Endothelial cell of umbilical vein (primary cell): ENCODE measurements around the gene SFMBT2. TPM values are rescaled to one million over a fixed set of nuclear protein-coding genes. Genes with fewer than 3 reads are reported as not detected.
"Not testable (repeated sequence)": the region's sequence is repeated elsewhere in the genome, so short reads cannot be mapped to it uniquely, and the experiment has no call there.

Experiments
- BruUV-seq: library from RNA; stranded (reverse); fragments of 400-500 nt; replicated peaks from 2 replicates; lab custom pipeline; 2021; lab: Mats Ljungman, UMichigan
- CTCF ChIA-PET: fragments of 300-600, 350-600 bp; sonication (Branson Sonifier 250); formaldehyde crosslinking; loops from one replicate; lab custom pipeline; 2021; ENCODE audit warnings: antibody characterized with exemption, inconsistent platforms; lab: Charles Lee
- POLR2A ChIA-PET: fragments of 300-600, 350-600 bp; sonication (Branson Sonifier 250); formaldehyde crosslinking; loops from one replicate; lab custom pipeline; 2021; ENCODE audit warnings: antibody characterized with exemption, inconsistent platforms; lab: Charles Lee
- DNase-seq: peaks from one replicate; pipeline ENCODE4 v3.0.0-alpha.2; 2011; ENCODE audit warnings: low read depth, low spot score
- FAIRE-seq: peaks from 2 replicates; lab custom pipeline; 2011; peaks lifted over from hg19 to GRCh38; lab: Jason Lieb, UNC
- H2AFZ ChIP-seq: 2 replicates; pipeline ENCODE4 v1.6.0; 2012; ENCODE audit warnings: low read depth, low read length, control low read depth, inconsistent platforms
- H3K27ac ChIP-seq: 2 replicates; pipeline ENCODE4 v1.5.1; 2011; ENCODE audit warnings: low read depth, mild to moderate bottlenecking, control low read depth, low read length, moderate library complexity; ENCODE audit not compliant: insufficient read depth
- H3K27me3 ChIP-seq, 2 experiments: 2 replicates each; pipeline versions ENCODE4 v1.6.0 to v1.6.1; 2011; ENCODE audit warnings: low read length in 2 of 2, mixed read lengths in 1 of 2; ENCODE audit not compliant: control insufficient read depth in 2 of 2, insufficient read depth in 2 of 2
- H3K36me3 ChIP-seq, 2 experiments: 2 replicates in 1 of 2; 3 replicates in 1 of 2; pipeline ENCODE4 v1.5.1; 2011; ENCODE audit warnings: low read length in 2 of 2, mild to moderate bottlenecking in 1 of 2, moderate library complexity in 1 of 2; ENCODE audit not compliant: control insufficient read depth in 2 of 2, insufficient read depth in 2 of 2; ENCODE audit errors: extremely low read depth in 1 of 2
- H3K4me1 ChIP-seq: 3 replicates; pipeline ENCODE4 v1.5.1; 2011; ENCODE audit warnings: mild to moderate bottlenecking, low read length; ENCODE audit not compliant: control insufficient read depth, insufficient read depth; ENCODE audit errors: extremely low read depth
- H3K4me2 ChIP-seq: 2 replicates; pipeline ENCODE4 v1.6.1; 2011; ENCODE audit warnings: low read length, control low read depth, mixed read lengths; ENCODE audit not compliant: insufficient read depth
- H3K4me3 ChIP-seq, 3 experiments: fragments of 200-600 bp in 1 of 3; sonication (generic), shearing (Covaris generic) in 1 of 3; replicated peaks in 1 of 3; 2 replicates each; pipeline ENCODE4 v1.5.1; 2011 to 2016; ENCODE audit warnings: control low read depth in 3 of 3, low read length in 3 of 3, mild to moderate bottlenecking in 2 of 3, inconsistent platforms in 1 of 3, low read depth in 1 of 3, moderate library complexity in 1 of 3; ENCODE audit not compliant: insufficient read depth in 1 of 3
- H3K79me2 ChIP-seq: 2 replicates; pipeline ENCODE4 v1.6.0; 2012; ENCODE audit warnings: low read length, inconsistent platforms; ENCODE audit not compliant: control insufficient read depth, insufficient read depth
- H3K9ac ChIP-seq: replicated peaks from 2 replicates; pipeline ENCODE3; 2011; ENCODE audit warnings: low read length, control low read depth; ENCODE audit not compliant: insufficient read depth; ENCODE audit errors: extremely low read depth
- H3K9me1 ChIP-seq: replicated peaks from 3 replicates; pipeline ENCODE4 v1.6.0; 2011; ENCODE audit warnings: mild to moderate bottlenecking, low read length; ENCODE audit not compliant: control insufficient read depth, insufficient read depth; ENCODE audit errors: extremely low read depth
- H3K9me3 ChIP-seq: replicated peaks from 2 replicates; pipeline ENCODE4 v1.5.1; 2012; ENCODE audit warnings: low read length, inconsistent platforms; ENCODE audit not compliant: control insufficient read depth, insufficient read depth
- H4K20me1 ChIP-seq: replicated peaks from 2 replicates; pipeline ENCODE3; 2011; ENCODE audit warnings: mild to moderate bottlenecking, low read length; ENCODE audit not compliant: control insufficient read depth, insufficient read depth; ENCODE audit errors: extremely low read depth
- EZH2 ChIP-seq: IDR thresholded peaks from 2 replicates; pipeline ENCODE4 v1.6.1; 2012; ENCODE audit warnings: borderline replicate concordance, low read depth, mild to moderate bottlenecking, moderate library complexity, low read length, inconsistent platforms; ENCODE audit not compliant: severe bottlenecking
- FOS ChIP-seq: IDR thresholded peaks from 2 replicates; pipeline ENCODE4 v1.6.1; 2011; ENCODE audit warnings: mild to moderate bottlenecking, low read length, moderate library complexity, borderline replicate concordance; ENCODE audit not compliant: insufficient read depth
- GATA2 ChIP-seq: IDR thresholded peaks from 2 replicates; pipeline ENCODE4 v1.7.0; 2011; ENCODE audit warnings: low read depth, mild to moderate bottlenecking, moderate library complexity, mixed read lengths, low read length; ENCODE audit not compliant: insufficient read length, insufficient read depth
- JUN ChIP-seq: IDR thresholded peaks from 2 replicates; pipeline ENCODE4 v1.6.1; 2011; ENCODE audit warnings: borderline replicate concordance, low read depth; ENCODE audit not compliant: insufficient read length, insufficient read depth
- MAX ChIP-seq: IDR thresholded peaks from 2 replicates; pipeline ENCODE4 v1.6.1; 2011; ENCODE audit not compliant: insufficient read depth, insufficient read length
- MYC ChIP-seq: IDR thresholded peaks from one replicate; pipeline ENCODE4 v1.6.1; 2011; ENCODE audit warnings: mild to moderate bottlenecking, low read depth, low read length
- POLR2A ChIP-seq: IDR thresholded peaks from 2 replicates; pipeline ENCODE4 v1.6.1; 2012; ENCODE audit warnings: low read depth, mild to moderate bottlenecking, control low read depth, low read length
- POLR2AphosphoS5 ChIP-seq: IDR thresholded peaks from 2 replicates; pipeline ENCODE4 v1.6.1; 2012; ENCODE audit warnings: low read depth, mild to moderate bottlenecking, control low read depth, low read length, moderate library complexity; ENCODE audit not compliant: insufficient read depth
- dilution Hi-C: fragments of 300-500 bp; cut with MboI; formaldehyde crosslinking; loops from one replicate; pipeline ENCODE4 v1.15.0; 2019; ENCODE audit warnings: low sequenced_read_pairs; ENCODE audit not compliant: extremely low pct_ligation_motif_present
- intact Hi-C: fragments of 100-400 bp; cut with micrococcal nuclease; formaldehyde crosslinking; loops from one replicate; pipeline ENCODE4 v1.10.0; 2022
- polyA plus RNA-seq, 4 experiments: library from polyadenylated mRNA; depleted of rRNA in 3 of 4; stranded (reverse) in 3 of 4; unstranded in 1 of 4; fragments of >200 nt; gene quantifications; 2 replicates each; pipeline versions ENCODE4 v1.2.1 to v1.2.3, GENCODE V29; 2011 to 2012; ENCODE audit warnings: missing spikeins in 1 of 4
- total RNA-seq: library from RNA; stranded (reverse); gene quantifications from 2 replicates; pipeline ENCODE4 v1.2.3, GENCODE V29; 2021
- TF ChIP-seq, protein P1 (sequence below), 2 donors: IDR thresholded peaks; 1 replicate in 1 of 2; 2 replicates in 1 of 2; pipeline ENCODE4 v1.5.1; 2011; ENCODE audit warnings: low read length in 2 of 2, mild to moderate bottlenecking in 2 of 2, moderate library complexity in 2 of 2, control low read depth in 1 of 2, inconsistent platforms in 1 of 2, low read depth in 1 of 2; ENCODE audit not compliant: insufficient read depth in 1 of 2; ENCODE audit errors: extremely low read depth in 1 of 2

SFMBT2 gene
- total and polyA plus RNA-seq, 2 donors (not counting 3 experiments of a cell fraction or from before 2014, with no cell fraction given), result 0.14 to 0.64 TPM

DNA sequence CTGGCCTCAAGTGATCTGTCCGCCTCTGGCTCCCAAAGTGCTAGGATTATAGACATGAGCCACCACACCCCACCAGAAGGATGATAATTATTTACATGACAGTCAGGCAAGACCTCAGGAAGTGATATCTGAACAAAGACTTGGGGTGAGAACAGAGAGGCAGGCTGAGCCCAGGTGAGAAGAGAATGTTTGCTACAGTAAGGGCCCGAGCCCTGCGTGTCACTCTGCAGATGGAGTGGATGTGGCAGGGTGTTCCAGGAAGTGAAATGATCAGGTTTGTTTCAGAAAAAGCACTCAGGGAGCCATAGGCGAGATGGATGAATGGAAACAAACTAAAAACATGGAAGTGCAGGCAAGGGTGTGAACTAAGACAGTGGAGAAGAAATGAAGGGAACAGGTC is 22.2 kb downstream of the SFMBT2 start:
- ChIA-PET CTCF (no interaction called here), POLR2A (no interaction called here)
- dilution Hi-C loops (no loop called here), intact Hi-C loops (no loop called here)
- H3K9me1 ChIP-seq, result no peaks in the 10 kb centered on the region
- no peak overlapping the region for H3K4me2 ChIP-seq
- H3K27me3 ChIP-seq, result no peaks in the 10 kb centered on the region
- FAIRE-seq (no peak), DNase-seq (no peak)
- H4K20me1 ChIP-seq, result no peaks in the 10 kb centered on the region
- no peaks in the 10 kb centered on the region for H3K9me3 ChIP-seq
- no TSS peak for BruUV-seq
- no peaks in the 10 kb centered on the region for H3K36me3 ChIP-seq
- H3K4me3 ChIP-seq, result no peak overlapping the region
- no peak for TF ChIP-seq POLR2A
- no peak for TF ChIP-seq GATA2
- no peak for TF ChIP-seq POLR2AphosphoS5
- no peak for TF ChIP-seq FOS
- TF ChIP-seq MAX, result no peak
- TF ChIP-seq EZH2, result no peak
- TF ChIP-seq, protein P1, sequence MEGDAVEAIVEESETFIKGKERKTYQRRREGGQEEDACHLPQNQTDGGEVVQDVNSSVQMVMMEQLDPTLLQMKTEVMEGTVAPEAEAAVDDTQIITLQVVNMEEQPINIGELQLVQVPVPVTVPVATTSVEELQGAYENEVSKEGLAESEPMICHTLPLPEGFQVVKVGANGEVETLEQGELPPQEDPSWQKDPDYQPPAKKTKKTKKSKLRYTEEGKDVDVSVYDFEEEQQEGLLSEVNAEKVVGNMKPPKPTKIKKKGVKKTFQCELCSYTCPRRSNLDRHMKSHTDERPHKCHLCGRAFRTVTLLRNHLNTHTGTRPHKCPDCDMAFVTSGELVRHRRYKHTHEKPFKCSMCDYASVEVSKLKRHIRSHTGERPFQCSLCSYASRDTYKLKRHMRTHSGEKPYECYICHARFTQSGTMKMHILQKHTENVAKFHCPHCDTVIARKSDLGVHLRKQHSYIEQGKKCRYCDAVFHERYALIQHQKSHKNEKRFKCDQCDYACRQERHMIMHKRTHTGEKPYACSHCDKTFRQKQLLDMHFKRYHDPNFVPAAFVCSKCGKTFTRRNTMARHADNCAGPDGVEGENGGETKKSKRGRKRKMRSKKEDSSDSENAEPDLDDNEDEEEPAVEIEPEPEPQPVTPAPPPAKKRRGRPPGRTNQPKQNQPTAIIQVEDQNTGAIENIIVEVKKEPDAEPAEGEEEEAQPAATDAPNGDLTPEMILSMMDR (IDR thresholded peaks at IDR 0.05; ENCODE audit: extremely low read depth in 1 of 2, insufficient read depth in 1 of 2, low read depth in 1 of 2, low read length in 2 of 2), result no peak
- no peak for TF ChIP-seq JUN
- no peak for TF ChIP-seq MYC
- H3K9ac ChIP-seq, result no peak overlapping the region
- no peak overlapping the region for H3K27ac ChIP-seq
- no peaks in the 10 kb centered on the region for H3K4me1 ChIP-seq
- H3K79me2 ChIP-seq, result no peaks in the 10 kb centered on the region
- no peak overlapping the region for H2AFZ ChIP-seq

DNA sequence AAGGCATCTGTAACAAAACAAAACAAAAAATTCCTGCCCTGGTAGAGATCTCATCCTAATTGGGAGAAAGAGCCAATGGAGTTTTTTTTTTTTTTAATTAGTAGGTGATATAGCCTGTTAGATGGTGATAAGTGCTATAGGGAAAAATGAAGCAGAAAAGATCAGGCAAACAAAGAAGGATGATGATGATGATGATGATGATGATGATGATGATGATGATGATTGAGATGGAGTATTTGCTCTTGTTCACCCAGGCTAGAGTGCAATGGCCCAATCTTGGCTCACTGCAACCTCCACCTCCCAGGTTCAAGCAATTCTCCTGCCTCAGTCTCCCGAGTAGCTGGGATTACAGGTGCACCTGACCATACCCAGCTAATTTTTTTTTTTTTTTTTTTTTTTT is 22.7 kb downstream of the SFMBT2 start:
- dilution Hi-C loops, H2AFZ ChIP-seq, H3K4me1 ChIP-seq, intact Hi-C loops, FAIRE-seq, CTCF ChIA-PET, H3K36me3 ChIP-seq, POLR2A ChIA-PET, H4K20me1 ChIP-seq, BruUV-seq, DNase-seq, H3K27me3 ChIP-seq, H3K4me3 ChIP-seq, H3K79me2 ChIP-seq, H3K9me3 ChIP-seq, H3K9me1 ChIP-seq, H3K4me2 ChIP-seq, H3K27ac ChIP-seq, H3K9ac ChIP-seq: not testable (repeated sequence)
